PFSK-1 (cell line): Measurements from ENCODE around the gene NRP1.

Experiments
- FOXP2 ChIP-seq: optimal IDR thresholded peaks from 2 replicates; pipeline ENCODE3; 2011; ENCODE audit warnings: borderline replicate concordance, control low read depth, inconsistent platforms; ENCODE audit not compliant: insufficient read depth; ENCODE audit errors: extremely low read length, extremely low read depth
- POLR2AphosphoS5 ChIP-seq: IDR thresholded peaks from 2 replicates; pipeline ENCODE4 v1.6.1; 2012; ENCODE audit warnings: low read depth, mild to moderate bottlenecking, control low read depth, low read length, moderate library complexity

DNA sequence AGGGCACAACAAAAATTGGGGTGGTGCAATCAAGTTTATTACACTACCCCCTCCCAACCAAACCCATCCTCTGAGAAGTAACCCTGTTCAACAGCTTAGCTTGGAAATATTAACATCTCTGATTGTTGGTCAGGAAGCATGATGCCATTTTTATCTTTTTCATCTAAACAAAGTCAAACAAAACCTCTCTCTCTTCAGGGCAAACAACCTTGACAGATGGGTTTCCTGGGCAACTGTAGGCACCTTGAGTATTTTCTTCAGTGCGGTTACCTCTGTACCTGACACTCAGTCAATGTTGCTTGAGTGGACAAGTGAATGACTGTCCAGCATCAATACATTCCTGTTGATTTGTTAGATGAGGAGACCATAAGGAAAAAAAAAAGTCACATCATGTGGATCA, 183.6 kb downstream of the NRP1 start:
- TF ChIP-seq POLR2AphosphoS5 (no peak), FOXP2 (no peak)
